ENCODE measurements around the gene ENHO.

DNA sequence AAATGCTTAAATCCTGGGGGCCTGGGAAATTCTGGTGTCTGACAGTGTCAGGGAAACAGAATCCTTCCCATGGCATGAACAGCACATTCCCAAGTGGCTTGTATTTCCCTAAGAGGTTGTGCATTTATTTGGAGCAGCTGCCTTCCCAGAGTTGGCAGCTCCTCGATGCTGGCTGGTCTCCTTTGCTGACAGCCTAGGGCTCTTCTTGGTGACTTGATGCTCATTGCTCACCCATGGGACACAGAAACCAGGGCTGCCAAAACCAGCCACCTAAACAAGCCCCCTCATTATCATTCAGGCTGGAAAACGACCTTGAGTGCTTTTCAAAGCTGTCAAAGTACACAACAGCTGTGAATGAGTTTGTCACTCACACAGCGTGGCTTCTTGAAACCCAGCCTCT, 24.2 kb downstream of the ENHO start:
- TF ChIP-seq, protein P1, sequence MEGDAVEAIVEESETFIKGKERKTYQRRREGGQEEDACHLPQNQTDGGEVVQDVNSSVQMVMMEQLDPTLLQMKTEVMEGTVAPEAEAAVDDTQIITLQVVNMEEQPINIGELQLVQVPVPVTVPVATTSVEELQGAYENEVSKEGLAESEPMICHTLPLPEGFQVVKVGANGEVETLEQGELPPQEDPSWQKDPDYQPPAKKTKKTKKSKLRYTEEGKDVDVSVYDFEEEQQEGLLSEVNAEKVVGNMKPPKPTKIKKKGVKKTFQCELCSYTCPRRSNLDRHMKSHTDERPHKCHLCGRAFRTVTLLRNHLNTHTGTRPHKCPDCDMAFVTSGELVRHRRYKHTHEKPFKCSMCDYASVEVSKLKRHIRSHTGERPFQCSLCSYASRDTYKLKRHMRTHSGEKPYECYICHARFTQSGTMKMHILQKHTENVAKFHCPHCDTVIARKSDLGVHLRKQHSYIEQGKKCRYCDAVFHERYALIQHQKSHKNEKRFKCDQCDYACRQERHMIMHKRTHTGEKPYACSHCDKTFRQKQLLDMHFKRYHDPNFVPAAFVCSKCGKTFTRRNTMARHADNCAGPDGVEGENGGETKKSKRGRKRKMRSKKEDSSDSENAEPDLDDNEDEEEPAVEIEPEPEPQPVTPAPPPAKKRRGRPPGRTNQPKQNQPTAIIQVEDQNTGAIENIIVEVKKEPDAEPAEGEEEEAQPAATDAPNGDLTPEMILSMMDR (IDR thresholded peaks at IDR 0.05; ENCODE audit: insufficient read depth, low read length): no peak
- no peak for TF ChIP-seq REST (IDR thresholded peaks at IDR 0.05; ENCODE audit: insufficient replicate concordance, low read depth)
